ENCODE results near the gene GLTP. TPM values are rescaled to one million over a fixed set of nuclear protein-coding genes. Genes with fewer than 3 reads are reported as not detected.

Gene GLTP
- total RNA-seq, 1 experiment from 2014 or later: 15.5 TPM

GRCh38 chr12:109885616-109886015 is 5.3 kb upstream of the GLTP start:
- Histone ChIP-seq H2BK5ac (ENCODE audit: insufficient read length, low read length) (no peak overlapping the region), H3T11ph (ENCODE audit: low read length) (no peak overlapping the region), H3K9me3 (ENCODE audit: control insufficient read depth, low read depth, low read length) (no peaks in the 10 kb centered on the region), H3K18ac (ENCODE audit: insufficient read length, low read depth, low read length) (no peak overlapping the region), H3K23me2 (ENCODE audit: insufficient read length, low read depth, low read length, poor library complexity, severe bottlenecking) (peaks cover 4% of the 10 kb centered on the region), H2BK20ac (ENCODE audit: low read depth, low read length, poor library complexity, severe bottlenecking) (no peak overlapping the region), H3K79me1 (ENCODE audit: insufficient read depth, low read depth, low read length, poor library complexity, severe bottlenecking) (no peaks in the 10 kb centered on the region), H3K14ac (ENCODE audit: insufficient read depth, low read length) (no peak overlapping the region), H4K8ac (replicated peaks; ENCODE audit: insufficient read length, low read depth, low read length) (no peak overlapping the region), H2BK120ac (ENCODE audit: low read depth, low read length, poor library complexity, severe bottlenecking) (no peak overlapping the region), H3K56ac (ENCODE audit: insufficient read length, low read depth, low read length) (no peak overlapping the region), H3K4me1 (ENCODE audit: insufficient read depth, low read length) (peaks cover 11% of the 10 kb centered on the region), H4K20me1 (ENCODE audit: control insufficient read depth, insufficient read depth, insufficient read length) (no peaks in the 10 kb centered on the region), H2BK15ac (ENCODE audit: low read depth, low read length) (no peak overlapping the region), H3K27ac (ENCODE audit: insufficient read length, low read depth, low read length) (no peak overlapping the region), H3K9ac (ENCODE audit: extremely low read depth, insufficient read length, low read length) (no peak overlapping the region), H2BK12ac (ENCODE audit: insufficient read length, low read depth, low read length) (no peak overlapping the region), H2AFZ (ENCODE audit: low read length) (no peak overlapping the region), H3K4ac (ENCODE audit: low read depth, low read length) (no peak overlapping the region), H3K4me2 (ENCODE audit: insufficient read depth, insufficient read length, low read length) (no peak overlapping the region), H4K5ac (ENCODE audit: insufficient read length, low read depth, low read length) (no peak overlapping the region), H3K27me3 (ENCODE audit: insufficient read depth, low read length) (no peaks in the 10 kb centered on the region), H3K79me2 (ENCODE audit: insufficient read depth, low read length) (no peaks in the 10 kb centered on the region), H3K23ac (ENCODE audit: insufficient read length, low read depth, low read length) (no peak overlapping the region), H4K91ac (ENCODE audit: insufficient read length, low read depth, low read length) (no peak overlapping the region), H2AK5ac (ENCODE audit: insufficient read length, low read length) (no peak overlapping the region)
- no peaks in the 10 kb centered on the region; a peak in 1 of 5 replicates for H3K9me3 Mint-ChIP-seq
- no peak overlapping the region for H3K4me3 Mint-ChIP-seq
- H3K27ac Mint-ChIP-seq: no peak overlapping the region
- no CpG with 5 or more reads among the region's 10 CpGs for WGBS (ENCODE audit: extremely low coverage, insufficient read length, low lambda C conversion rate)
- peaks cover 24% of the 10 kb centered on the region for H3K27me3 Mint-ChIP-seq (ENCODE audit: low read depth)
- H3K4me1 Mint-ChIP-seq: peaks cover 21 to 23% of the 10 kb centered on the region in 2 experiments
- no peak for TF ChIP-seq CTCF (conservative IDR thresholded peaks at IDR 0.05)
- H3K36me3 Mint-ChIP-seq (ENCODE audit: insufficient read depth in 1 of 3, low read depth in 3 of 3): no peaks in the 10 kb centered on the region
- DNase-seq: no peak

Data from H9 (cell line).